NCI-H2171 (cell line): ENCODE measurements around the gene CEPT1.
"Not testable (repeated sequence)": the region's sequence is repeated elsewhere in the genome, so short reads cannot be mapped to it uniquely, and the experiment has no call there.

Experiments used
- DNase-seq: peaks from one replicate; lab custom pipeline; 2025; lab: John Stamatoyannopoulos, UW

Gene CEPT1

DNA sequence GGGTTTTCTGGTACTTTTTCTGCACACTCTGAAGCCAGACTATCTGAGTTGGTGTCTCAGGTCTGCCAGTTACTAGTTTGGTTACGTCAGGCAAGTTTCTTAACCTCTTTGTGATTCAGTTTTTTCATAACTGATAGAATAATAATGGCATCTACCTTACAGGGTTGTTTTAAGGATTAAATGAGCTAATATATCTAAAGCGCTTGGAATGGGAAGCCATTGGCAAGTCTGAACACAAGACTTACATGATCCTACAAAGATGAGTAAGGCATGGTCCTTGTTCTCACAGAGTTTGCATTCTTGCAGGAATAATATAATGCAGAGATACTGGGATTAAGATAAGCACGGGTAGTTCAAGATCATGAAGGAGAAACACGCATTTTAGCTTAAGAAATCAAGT, 69.6 kb downstream of the CEPT1 start:
- DNase-seq = no peak

DNA sequence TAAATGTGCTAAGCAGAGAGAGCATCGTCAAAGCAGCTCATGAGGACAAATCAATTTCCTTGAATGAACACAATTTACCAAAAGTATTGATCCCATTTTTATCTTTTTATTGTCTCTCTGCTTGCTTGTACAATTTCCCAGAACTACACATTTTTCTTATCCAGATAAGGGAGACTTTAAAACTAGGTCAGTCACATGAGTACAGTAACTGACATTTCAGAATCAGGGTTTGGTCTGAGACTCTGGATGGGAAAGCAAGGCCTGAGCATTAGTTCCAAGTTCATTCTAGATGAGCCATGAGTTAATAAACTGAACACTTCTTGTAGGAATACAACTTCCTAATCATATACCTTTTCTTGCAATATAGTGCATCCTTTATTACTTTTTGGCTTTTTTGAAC, 71.9 kb downstream of the CEPT1 start:
- DNase-seq = no peak

DNA sequence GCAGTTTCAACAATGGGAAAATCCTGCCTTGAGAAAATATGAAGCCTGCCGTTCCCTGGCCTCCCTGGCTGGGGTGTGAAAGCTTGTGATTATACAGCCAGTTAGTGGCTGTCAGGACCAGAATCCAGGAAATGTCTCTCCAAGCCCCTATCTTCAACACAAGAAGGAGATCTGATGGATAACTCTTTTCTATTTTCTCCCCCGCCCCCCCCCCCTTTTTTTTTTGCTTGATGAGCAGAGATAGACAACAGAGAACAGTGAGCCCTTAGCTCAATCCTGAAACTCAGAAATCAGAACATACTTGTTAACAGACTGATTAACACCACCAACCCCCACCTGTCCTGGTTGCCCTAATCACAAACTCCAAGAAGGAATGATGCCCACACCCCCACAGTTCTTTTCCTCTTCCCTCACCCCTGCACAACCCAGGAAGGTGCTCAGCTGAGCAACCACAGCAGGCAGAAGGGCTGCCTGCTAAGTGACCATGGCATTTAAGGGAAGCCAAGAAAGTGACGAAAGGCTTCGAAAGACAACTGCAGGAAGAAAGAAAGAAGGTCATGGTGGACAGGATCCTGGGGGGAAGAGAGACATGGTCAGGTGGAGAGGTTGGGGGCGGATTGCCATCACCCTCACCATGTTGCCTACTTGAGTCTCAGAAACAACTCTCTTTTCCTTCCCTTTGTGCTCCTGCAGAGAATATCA, 72.8 kb downstream of the CEPT1 start:
- DNase-seq = no peak

DNA sequence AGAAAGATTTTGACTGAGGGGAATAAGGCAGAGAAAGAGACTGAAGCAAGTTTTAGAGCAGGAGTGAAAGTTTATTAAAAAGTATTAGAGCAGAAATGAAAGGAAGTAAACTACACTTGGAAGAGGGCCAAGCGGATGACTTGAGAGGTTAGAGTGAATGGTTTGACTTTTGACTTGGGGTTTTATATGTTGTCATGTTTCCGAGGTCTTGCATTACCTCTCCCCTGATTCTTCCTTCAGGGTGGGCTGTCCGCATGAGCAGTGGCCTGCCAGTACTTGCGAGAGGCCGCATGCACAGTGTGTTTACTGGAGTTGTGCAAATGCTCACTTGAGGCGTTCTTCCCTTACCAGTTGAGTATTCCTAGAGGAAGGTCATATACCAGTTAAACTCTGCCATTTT, 73.4 kb downstream of the CEPT1 start:
- DNase-seq = no peak

DNA sequence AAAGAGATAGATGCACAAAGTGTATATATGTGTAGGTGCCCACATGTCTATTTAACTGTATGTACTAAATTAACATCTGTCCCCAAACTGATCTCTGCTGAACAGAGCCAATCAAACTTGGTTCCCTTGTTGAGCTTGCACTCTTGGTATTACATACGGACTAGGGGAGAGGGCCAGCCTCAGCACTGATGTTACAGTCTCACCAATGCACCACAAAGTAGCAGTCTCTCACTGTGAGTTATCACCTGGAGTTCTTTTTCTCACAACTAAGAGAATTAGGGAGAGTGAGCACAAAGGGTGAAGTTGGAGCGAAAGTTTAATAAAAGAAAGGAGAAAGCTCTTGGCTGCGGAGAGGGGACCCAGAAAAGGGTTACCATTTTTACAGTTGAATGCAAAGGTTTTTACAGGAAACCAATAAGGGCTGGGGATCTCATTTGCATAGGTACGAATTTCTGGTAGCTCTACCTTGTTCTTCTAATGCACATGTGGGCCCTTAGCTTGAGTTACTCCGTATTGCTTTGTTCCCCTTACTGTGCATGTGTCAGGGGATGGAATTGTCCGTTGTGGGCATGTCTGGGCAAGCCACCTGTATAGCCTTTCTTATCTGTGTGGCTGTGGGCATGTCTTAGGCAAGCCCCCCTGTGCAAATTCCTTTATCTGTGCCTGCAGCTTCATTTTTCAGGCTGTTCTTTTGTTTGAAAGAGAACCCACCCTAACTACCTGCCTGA, 74.2 kb downstream of the CEPT1 start:
- no peak for DNase-seq

DNA sequence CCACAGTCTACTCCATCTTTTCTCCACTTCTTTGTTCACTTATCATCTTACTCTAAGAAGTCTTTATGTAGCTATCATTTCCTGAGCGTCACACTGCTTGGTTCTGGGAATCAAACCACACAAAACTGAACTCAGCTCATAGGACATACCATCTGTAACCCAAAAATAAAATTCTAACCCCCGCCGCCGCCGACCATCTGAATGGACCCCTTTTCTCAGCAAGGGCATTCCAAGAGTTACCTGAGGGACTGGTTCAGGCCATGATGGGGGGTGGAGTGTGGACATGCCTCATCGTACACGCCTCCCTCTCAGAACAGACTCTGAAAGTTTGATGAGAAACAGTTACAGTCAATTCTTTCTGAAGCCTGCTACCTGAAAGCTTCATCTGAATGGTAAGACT, 74.9 kb downstream of the CEPT1 start:
- no peak for DNase-seq

DNA sequence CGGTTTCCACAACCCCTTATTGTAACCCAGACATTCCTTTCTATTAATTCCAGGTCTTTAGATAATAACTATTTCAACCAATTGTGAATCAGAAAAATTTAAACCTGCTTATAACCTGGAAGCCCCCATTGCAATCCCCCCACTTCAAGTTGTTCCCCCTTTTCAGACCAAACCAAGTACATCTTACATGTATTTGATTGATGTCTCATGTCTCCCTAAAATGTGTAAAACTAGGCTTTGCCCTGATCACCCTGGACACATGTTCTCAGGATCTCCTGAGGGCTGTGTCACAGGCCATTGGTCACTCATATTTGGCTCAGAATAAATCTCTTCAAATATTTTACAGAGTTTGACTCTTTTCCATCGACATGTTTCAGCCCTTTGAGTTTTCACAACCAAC, 75.3 kb downstream of the CEPT1 start:
- not testable (repeated sequence) for DNase-seq

DNA sequence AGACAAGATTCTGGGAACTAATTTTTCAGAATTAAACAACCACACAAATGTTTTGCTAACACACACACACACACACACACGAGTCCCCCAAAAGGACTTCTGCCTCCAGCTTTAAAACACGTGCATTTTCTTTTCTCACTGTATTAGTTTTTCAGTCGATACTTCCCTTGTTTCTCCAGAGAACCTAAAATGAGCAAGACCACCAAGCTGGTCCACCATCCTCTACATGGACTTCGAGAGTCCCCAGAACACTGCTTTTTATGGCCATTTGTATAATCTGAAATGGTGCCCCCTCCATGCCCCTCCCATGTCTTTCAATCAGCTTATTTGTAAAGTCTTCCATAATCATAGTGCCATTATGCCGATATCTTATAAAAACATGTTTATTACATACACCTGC, 76.7 kb downstream of the CEPT1 start:
- DNase-seq = no peak

DNA sequence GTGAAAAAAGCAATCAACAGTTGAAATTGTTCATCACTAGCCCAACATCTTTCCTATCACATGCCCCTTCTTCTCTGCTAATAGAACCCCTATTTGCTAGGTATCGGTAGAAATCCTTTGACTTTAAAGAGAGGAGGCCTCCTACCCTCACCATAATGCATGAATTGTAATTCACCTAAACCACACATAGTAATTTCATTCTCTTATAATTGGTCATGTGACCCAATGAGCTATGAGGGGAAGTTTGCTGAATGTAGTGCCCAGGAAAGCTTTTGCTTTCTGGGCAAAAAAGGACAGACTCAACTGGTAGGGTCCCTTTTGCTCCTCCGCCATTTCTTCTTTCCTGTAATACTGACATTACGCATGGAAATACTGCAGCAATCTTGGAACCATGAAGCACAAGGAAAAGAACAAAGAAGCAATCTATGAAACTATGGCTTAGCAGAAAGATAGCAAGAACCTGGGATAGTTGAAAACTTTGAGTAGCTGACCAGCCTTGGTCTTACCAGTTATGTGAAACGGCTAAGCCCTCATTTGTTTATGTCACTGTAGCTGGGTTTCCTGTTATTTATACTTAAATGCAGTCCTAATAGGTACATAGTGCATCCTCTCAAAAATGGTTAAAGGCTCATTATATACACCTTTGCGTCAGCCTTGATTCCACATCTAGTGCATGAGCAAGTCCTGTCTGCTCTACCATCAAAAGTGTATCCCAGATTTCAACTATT, 77.3 kb downstream of the CEPT1 start:
- DNase-seq = no peak

DNA sequence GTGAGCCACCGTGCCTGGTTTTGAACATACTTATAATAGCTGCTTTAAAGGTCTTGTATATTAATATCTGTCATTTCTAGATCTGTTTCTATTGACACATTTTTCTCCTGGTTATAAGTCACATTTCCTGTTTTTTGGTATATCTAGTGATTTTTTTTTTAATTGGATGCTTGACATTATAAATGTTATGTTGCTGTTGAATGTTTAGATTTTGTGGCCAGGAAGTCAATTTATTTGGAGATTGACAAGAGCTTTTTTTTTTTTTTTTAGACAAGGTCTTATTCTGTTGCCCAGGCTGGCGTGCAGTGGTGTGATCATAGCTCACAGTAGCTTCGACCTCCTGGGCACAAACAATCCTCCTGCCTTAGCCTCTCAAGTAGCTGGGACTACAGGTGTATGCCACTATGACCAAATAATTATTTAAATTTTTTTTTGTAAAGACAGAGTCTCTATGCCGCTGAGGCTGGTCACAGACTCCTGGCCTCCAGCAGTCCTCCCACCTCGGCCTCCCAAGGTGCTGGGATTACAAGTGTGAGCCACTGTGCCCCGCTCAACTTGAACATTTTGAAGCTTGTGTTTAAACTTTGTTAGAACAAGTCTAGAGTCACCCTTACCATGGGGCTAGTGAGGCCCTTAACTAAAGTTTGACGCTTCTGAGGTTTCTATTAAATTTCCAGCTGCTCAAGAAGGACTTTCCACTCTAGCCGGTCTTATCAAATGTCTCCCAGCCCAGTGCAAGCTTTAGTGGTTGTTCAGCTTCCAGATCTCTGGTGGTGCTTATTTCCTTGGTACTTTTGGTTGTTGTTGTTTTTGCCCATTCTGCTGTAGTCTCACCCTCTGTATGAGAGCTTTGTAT, 78.9 kb downstream of the CEPT1 start:
- DNase-seq = no peak

DNA sequence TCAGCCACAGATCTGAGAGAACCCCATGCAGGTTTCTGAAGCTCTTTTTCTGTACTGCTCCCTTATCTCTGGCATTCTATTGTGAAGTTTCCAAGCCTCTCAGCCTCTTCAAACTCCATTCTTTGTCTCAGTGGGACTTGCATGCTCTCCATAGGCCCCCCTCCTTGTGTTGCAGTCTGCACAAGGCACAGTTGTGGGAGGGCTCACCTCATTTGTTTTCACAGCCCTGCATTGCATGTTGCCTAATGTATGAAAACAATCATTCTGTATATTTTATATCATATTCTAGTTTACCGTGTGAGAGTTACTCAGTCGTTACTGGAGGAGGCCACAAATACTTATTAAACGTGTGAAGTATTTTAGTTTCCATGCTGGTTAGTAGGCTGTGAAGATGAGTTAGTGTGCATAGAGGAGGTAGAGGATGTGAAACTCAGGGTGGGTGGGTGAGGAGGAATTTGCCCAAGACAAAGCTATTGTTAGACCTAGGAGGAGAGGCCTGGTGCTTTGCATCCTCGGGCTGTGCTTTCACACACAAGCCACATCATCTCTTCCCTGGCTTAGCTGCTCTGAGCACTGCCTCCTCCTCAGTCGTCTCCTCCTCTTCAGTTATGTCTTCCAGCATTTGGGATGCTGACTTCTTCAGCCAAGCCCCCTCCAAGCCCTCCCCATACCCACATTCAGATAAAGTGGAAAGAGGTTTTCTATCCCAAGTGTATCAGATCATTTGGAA, 79.7 kb downstream of the CEPT1 start:
- no peak for DNase-seq

DNA sequence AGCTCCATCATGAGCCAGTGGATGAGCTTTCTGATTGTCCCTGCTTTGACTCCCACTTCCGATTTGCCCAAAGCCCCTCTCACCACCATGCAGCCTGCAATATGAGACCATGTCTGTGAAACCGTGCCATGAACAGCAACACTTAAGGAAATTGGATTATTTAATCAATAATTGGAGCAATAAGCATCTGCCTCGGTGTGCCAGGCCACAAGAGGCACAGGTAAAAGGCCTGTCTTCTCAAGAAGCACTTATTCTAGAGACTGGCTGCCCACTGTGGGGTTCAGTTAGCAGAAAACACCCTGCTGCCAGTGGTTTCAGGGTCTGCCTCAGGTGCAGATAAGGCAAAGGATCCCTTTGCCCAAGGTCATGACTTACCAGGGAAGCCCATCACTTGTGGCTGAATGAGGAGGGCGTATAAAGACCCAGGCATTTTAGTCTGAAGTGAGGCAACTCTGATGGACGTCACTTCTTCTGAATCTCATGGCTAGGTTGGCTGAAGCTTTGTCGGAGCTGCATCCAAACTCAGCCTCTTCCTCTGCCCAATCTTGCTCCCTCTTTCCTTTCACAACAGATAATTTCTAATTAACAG, 80.4 kb downstream of the CEPT1 start:
- DNase-seq = no peak

DNA sequence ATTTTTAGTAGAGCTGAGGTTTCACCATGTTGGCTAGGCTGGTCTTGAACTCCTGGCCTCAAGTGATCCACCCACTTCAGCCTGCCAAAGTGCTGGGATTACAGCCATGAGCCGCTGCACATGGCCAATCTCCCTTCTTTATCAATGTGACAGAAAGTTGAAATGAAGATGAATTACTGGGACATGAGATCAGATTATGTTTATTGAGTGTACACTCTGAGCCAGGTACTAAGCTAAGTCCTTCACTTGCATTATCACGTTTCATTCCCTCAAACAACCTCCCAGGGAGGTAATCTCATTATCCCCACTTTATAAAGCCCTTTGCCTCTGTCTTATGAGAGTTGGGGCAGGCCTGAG, 81.2 kb downstream of the CEPT1 start:
- DNase-seq = no peak

DNA sequence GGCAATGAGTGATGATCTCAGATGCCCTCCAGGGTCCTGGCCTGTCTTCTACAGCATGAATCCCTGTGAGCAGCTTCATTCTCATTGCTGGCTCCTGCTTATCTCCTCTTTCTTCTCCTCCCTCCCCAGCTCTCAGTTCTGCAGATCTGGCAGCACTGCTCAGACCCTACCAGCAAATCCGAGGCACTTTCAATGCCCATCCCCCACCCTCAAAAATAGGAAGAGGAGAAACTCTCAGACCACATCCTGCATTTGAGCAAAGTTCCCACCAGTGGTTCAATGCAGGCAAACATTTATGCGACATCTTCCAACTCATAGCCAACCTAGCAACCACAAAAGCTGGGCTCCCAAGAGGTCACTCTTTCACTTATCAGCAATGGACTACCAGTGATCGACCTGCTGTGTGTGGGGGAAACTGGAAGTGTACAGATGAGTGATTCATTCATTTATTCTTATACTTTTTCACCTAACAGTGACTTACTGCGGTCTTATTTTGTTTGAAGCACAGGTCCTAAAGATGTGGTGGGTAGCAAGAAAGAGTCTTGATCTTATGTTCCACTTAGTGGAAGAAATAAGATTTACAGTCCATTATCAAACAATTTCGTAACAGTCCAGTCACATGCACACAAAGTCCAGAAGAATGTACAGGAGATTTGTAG, 81.7 kb downstream of the CEPT1 start:
- DNase-seq = no peak

DNA sequence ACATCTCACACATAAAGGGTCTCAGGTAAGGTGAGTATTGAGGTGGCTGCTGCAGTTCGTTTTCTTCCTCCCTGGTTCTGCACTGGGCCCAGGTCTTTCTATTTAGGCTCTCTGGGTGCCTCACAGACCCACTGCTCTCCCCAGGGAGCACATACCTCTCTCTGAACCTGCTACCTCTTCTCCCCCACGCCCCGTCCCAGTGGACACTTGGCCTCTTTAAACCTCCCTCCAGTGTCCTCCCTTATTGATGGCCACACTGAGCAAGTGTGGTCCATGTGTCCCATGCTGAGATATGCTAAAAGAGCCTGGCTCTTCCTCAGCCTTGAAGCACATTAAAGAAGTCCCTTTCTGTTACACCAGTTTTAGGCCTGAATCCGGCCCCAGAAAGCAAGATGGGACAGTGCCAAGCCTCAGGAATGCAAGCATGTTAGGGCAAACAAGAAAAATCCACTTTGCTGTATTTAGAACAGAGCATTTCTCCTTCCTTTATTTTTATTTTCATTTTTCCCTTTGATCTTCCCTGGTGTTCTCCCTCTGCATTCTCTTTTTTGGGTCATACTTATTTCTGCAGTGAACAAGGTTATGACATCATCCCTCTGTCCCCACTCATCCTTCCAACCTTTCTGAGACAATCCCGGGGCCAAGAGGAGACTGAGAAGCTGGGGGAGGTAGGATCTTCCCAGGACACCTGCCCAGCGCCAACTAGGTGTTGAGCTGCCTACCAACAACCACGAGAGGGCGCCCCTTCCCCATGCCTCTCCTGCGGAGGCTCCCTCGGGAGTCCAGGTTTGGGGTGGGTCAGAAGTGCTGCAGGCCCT, 82.5 kb downstream of the CEPT1 start:
- peak; percentile 22 for DNase-seq

DNA sequence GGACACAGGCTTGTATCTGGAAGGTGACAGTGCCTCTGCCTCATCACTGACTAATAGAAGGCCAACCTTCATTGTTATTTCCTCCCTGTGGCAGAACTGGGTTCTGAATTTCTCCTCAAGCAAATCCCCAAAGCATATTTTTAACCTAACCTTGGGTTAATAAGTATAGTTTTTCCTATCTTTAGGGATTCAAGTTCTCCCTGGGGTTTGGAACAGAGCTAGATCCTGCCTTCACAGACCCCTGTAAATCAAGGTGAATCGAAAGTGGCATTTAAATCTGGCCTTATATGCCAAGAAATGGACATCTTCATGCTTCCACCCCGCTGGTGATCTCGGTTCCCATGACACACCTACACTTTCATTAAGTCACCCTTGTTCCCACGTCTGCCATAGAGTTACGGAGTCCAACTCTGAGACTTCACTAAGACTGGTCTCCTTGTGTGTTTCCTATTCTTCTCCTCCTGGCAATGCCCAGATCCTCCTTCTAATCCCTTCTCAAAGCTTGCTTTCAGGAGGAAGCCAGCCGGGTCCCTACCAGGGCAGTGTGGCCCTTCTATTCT, 83.2 kb downstream of the CEPT1 start:
- DNase-seq = no peak

DNA sequence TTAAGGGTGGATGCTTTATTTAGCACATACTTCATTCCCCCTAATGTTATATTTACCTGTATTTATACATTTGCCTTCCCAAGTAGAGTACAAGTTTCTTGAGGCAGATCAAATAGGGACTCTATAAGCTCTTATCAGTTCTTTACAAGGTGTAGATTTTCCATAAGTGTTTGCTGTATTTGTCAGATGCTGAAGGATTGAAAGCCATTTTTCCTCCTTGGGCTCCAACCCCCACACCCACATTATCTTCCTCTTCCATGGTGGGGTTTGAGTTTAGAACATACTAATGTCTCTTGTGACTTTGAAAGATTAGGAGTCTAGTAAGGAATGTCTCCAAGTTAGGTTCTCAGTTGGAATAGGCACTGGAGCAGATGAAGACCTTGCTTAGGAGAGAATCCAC, 85.1 kb downstream of the CEPT1 start:
- no peak for DNase-seq

DNA sequence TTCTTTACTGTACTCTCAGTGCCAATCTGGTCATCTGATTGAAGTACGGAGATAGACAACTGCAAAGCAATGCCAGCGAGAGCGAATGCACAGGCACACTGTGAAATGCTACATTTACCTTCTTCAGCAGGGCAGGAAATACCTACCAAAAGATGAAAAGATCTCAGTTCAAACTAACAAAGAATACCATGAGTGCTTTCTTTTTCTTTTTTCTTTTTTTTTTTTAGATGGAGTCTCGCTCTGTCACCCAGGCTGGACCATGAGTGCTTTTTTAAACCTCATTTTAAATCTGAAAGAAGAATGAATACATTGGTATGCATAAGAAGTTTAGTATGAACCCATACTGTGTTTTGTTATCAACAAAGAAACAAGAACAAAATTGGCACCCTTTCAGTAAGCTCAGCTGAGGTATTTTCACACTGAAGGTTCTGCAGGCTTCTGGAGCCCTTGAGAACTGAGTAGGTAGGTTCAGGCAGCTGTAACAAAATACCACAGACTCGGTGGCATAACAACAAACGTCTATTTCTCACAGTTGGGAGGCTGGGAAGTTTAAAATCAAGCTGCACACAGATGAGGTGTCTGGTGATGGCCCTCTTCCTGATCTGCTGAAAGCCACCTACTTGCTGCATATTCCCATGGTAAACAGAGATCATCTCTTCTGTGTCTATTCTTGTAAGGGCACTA, 85.8 kb downstream of the CEPT1 start:
- no peak for DNase-seq

DNA sequence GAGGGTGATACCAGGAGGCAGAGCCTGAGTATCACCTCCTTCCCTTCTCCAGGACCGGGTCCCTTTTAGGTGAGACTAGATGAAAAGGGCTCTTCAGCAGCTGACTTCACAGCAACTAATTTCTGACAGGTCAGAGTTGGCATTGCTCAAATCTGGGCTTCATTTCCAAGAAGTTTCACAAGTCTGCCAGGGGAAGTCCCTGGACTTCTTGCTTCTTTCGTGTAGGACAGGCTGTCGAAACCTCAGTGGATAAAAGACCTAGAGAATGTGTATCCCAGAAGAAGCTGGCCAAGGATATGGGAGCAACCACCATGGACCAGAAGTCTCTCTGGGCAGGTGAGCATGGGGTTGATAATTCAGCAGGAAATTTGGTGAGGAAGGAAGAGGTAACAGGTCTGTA, 87.4 kb downstream of the CEPT1 start, which contains the start of gene CHI3L2:
Gene CHI3L2 (plus strand): TSS at position 280 of the 400 bp plus-strand sequence. CDS start 17 bp downstream, at position 297.
- DNase-seq = no peak
